ENCODE measurements around the gene GAS7.

GAS7 gene

GRCh38 chr17:9956474-9957131 is 241.8 kb downstream of the GAS7 start:
- in situ Hi-C loops (cut with MboI; ENCODE audit: low sequenced_read_pairs): no loop called here

DNA sequence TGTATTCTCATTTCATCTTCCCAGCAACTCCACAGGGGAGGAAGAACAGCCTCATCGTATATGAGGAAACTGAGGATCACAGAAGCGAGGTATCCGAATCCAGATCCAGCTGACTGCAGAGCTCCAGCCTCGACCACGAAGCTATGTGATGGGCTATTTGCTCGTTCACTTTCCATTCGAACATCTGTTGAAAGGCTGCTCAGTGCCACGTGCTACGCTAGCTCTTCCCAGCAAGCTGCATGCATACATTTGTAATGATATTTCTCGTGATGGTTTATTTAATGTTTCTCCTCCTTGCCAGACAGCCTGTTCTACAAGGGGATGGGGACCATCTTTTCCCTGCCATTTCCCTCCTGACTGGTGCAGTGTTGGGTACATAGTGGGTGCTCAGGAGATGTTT is 244.9 kb downstream of the GAS7 start:
- in situ Hi-C loops (cut with MboI; ENCODE audit: low sequenced_read_pairs): no loop called here

GRCh38 chr17:9951803-9952202 is 246.6 kb downstream of the GAS7 start:
- in situ Hi-C loops (cut with MboI; ENCODE audit: low sequenced_read_pairs): no loop called here

- in situ Hi-C loops (cut with MboI; ENCODE audit: low sequenced_read_pairs): no loop called here
Observed at GRCh38 chr17:9948928-9949327, 249.5 kb downstream of the GAS7 start.

GRCh38 chr17:9944704-9945103 is 253.7 kb downstream of the GAS7 start:
- in situ Hi-C loops (cut with MboI; ENCODE audit: low sequenced_read_pairs): no loop called here

DNA sequence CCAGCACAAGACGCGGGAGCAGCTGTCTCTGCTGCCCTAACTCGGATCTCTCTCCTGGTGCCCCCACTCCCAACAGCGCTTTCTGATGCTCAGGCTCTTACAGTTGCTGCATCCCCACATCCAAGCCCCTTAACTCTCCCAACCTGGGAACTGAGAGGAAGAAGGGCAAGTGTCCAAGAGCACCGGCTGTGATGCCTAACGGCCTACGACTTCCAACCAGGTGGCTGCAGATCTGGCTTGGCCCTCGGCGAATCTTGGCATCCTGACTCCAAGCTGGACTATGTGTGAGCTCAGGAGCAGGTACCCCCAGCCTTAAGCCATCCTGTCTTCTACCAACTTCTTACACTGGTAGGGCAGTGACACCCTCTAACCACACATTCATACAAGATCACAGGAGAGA is 255.1 kb downstream of the GAS7 start:
- in situ Hi-C loops (cut with MboI; ENCODE audit: low sequenced_read_pairs): no loop called here

DNA sequence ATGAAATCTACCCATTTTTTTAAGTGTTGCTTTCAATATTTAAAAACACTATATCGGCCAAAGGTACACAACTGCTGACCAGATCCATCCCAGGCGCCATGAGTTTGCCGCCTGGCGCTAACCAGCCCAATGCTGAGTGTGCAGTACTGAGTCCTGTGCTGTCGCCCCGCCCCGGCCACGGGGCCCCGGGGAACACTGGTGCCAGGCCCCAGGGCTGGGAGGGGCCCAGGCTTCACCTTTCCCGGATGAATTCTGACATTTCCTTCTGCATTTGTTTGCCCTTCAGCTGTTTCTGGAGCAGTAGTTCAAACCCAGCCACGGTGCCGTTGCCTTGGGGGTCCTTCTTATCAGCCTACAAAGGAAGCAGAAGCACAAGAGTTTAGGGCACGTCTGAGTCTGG is 255.5 kb downstream of the GAS7 start:
- in situ Hi-C loops (cut with MboI; ENCODE audit: low sequenced_read_pairs): no loop called here

DNA sequence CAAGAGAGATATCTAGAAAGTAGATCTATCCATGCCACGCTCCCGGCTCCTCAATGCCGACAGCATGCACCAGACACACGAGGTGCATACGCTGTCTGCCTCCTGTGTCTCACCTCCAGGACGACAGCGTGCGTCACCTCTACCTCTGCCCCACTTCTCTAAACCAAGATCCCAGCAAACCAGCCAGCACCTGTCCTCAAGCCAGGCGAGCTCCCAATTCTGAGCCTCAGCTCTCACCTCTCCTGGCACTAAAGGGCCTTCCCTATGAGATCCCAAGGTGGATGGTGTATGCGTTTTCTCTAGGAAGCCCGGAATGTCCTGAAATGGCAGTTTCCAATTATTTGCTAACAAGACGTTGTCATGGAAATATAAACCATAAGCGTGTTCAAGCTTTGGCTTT is 257.1 kb downstream of the GAS7 start:
- in situ Hi-C loops (cut with MboI; ENCODE audit: low sequenced_read_pairs): no loop called here

DNA sequence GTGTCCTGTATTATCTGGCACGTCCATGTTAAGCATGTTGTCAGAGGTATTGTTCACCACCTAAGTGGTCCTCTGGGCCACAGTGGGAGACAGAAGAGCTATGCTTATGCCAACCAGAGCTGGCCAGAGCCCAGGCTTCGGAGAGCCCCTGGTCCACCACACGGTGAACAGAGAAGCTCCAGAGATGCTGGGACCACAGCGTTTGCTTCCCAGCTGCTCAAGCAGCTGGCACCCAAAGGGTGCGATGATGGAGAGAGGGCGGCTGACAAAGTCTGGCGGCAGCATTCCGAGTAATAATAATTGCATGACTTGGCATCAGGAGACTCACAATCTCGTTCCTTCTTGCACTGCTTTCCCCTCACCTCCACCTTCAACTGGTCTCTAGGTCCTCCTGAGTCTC is 257.6 kb downstream of the GAS7 start:
- in situ Hi-C loops (cut with MboI; ENCODE audit: low sequenced_read_pairs): no loop called here

DNA sequence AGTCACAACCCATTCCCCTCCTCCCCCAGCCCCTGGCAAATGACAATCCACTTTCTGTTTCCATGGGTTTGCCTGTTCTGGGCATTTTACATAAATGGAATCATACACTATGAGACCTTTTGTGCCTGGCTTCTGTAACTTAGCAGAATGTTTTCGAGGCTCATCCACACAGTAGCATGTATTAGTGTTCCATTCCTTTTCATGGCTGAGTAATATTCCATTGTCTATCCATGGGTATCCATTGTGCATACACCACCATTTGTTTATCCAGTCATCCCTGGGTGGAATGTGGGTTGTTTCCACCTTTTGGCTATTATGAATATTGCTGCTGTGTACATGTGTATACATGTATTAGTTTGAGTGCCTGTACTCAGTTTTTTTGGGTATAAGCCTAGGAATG is 259.6 kb downstream of the GAS7 start:
- in situ Hi-C loops (cut with MboI; ENCODE audit: low sequenced_read_pairs): no loop called here

DNA sequence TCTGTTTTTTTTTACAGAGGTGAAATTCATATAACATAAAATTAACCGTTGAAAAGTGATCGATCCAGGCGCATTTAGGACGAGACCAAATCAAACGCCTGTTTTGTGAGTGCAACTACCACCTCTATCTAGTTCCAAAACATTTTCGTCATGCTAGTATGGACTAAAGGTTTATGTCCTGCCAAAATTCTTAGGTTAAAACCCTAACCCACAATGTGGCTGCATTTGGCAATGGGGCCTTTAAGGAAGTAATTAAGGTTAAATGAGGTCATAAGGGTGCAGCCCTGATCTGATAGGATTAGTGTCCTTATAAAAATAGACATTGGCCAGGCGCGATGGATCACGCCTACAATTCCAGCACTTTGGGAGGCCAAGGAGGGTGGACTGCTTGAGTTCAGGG is 260.5 kb downstream of the GAS7 start:
- in situ Hi-C loops (cut with MboI; ENCODE audit: low sequenced_read_pairs): no loop called here

GRCh38 chr17:9937241-9937761 is 261.1 kb downstream of the GAS7 start:
- in situ Hi-C loops (cut with MboI; ENCODE audit: low sequenced_read_pairs): no loop called here

- in situ Hi-C loops (cut with MboI; ENCODE audit: low sequenced_read_pairs): no loop called here
Observed at GRCh38 chr17:9936095-9936494, 262.3 kb downstream of the GAS7 start.

DNA sequence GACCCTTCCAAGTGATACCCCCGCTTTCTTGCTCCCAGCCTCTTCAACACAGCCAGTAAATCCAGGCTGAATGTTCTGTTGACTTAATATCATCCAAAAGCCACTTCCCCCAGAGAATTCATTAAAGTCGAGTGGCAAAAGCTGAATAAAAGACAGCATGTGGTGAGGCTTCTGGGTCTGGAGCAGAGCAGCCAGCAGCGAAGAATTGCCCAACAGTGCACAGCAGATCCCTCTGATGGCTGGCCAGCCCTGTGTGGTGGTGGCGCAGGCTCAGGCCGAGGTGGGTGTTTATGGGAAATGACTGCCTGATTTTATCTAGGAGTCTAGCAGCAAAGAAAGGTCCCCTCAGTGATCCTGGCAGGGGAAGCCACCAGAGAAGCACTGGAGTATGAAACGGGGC is 263.0 kb downstream of the GAS7 start:
- in situ Hi-C loops (cut with MboI; ENCODE audit: low sequenced_read_pairs): no loop called here

DNA sequence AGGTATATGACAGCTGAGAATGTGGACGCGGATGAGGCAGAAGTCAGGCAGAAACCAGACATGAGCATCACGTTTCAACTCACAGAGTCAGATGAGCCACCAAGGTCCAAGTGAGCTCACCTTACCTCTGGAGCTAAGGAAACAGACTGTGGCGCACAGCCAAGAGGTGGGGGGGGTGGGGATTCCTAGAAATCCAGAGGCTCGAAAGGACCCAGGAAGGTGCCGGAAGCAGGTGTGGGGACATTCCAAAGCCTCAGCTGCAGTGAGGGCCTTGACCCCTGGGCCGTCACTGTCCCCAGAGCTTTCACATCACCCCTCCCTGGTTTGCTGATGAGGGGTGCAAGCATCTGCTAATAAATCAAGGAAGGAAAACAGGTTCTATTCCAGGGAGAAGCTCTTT is 264.1 kb downstream of the GAS7 start:
- in situ Hi-C loops (cut with MboI; ENCODE audit: low sequenced_read_pairs): no loop called here

DNA sequence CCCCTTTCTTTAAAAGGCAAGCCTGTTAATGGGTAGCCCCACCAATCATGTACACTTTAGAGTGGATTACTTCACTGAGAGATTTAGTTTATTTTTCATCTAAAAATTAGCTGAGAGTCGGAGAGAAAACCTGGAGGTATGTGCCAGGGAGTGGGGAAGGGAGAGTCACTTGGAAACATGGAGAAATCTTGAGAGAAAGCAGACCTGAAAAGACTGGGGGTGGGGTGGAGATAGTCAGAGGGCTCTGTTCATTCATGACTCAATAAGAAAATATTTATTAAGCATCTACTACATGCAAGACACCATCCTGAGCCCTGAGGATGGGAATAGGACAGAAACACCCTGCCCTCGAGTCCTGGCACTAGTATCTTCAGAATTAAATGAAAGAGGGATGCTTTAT is 265.9 kb downstream of the GAS7 start:
- in situ Hi-C loops (cut with MboI; ENCODE audit: low sequenced_read_pairs): no loop called here

DNA sequence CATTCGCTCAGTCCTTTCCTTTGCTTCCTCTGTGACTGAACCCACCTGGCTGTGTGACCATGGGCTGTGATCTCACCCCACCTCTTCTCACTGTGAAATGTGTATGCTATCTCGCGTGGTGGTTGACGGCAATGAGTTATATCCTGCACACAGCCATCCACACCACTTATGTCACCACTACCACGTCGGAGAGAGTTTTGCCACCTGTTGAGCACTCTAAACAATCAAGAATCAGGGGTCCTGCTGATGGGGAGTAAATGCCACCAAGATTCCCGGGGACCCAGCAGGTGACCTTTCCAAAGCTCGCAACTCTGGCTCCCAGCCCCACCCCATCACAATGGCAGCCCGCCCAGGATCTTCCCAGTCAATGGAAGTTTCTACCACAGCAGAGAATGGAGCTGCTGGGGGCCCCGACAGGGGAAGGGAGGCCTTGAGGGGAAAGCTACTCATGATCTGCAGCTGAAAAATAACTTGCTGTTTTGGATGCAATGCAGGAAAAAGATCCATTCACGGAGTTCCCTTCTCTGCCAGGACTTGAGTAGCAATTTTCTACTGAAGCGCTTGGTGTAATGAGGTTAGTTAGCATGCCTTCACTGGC is 267.2 kb downstream of the GAS7 start:
- in situ Hi-C loops (cut with MboI; ENCODE audit: low sequenced_read_pairs): no loop called here

DNA sequence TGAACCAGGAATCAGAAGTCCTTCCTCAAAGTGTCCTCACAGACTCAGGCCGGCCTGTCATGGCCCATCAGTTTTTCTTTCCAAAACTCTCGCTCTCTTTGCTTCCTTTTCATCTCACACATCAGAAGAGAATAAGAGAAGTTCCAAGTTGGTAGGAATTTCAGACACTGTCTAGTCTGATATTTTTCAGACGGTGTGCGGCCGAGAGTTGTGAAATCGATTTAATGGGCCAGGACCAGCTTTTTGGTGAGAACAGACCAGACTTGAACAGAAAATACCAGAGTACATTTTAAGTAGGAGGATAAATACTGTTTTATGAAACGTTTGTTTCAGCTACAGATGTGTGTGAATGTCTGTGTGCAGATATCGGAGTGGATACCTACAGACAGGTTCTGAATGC is 268.5 kb downstream of the GAS7 start:
- in situ Hi-C loops (cut with MboI; ENCODE audit: low sequenced_read_pairs): no loop called here

DNA sequence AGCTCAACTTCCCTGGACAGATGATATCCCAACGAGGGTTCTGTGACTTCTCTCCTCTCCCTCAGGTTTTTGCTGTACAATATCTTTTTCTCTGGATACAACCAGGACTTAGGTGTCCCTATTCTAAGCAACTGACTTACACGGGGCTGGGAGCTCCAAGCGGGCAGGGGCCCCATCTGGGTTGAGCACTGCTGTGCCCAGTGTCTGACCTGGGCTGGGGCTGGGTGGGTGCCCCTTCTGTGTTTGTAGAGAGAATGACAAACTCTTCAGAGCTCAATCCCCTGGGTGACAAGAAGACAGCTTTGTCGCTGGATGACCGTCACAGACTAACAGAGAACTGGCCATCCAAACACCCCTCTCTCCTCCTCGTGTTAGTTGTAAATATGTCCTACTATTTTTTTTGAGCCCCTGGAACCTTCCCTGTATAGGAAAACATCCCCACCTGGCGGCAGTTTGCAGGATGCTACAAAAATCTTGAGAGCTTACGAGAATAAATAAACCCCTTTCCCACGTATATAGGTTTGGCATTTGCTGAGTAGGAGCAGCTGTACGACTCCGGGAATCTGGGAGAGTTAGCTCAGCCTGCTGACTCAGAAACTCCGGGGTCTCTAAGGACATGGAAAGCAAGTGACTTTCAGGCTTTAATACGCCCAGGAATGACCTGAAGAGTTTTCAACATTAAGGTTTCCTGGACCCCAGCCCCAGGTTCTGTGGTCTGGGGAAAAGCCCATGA is 269.6 kb downstream of the GAS7 start:
- in situ Hi-C loops (cut with MboI; ENCODE audit: low sequenced_read_pairs): no loop called here

- in situ Hi-C loops (cut with MboI; ENCODE audit: low sequenced_read_pairs): no loop called here
Observed at GRCh38 chr17:9926150-9926804, 272.1 kb downstream of the GAS7 start.

GRCh38 chr17:9925457-9925856 is 272.9 kb downstream of the GAS7 start:
- in situ Hi-C loops (cut with MboI; ENCODE audit: low sequenced_read_pairs): no loop called here

GRCh38 chr17:9924735-9925191 is 273.6 kb downstream of the GAS7 start:
- in situ Hi-C loops (cut with MboI; ENCODE audit: low sequenced_read_pairs): no loop called here
